Effector memory CD4-positive, alpha-beta T cell (primary cell): Measurements from ENCODE around the gene PRRT2.
"Not testable (repeated sequence)": the region's sequence is repeated elsewhere in the genome, so short reads cannot be mapped to it uniquely, and the experiment has no call there.

ENCODE experiments used
- DNase-seq, 3 donors: peaks; one replicate each; pipeline ENCODE4 v3.0.0-alpha.2; 2020
- H3K27ac ChIP-seq: 2 replicates; pipeline ENCODE4 v1.7.0; 2013; ENCODE audit warnings: mild to moderate bottlenecking, low read length, moderate library complexity; ENCODE audit not compliant: insufficient read depth, poor library complexity, severe bottlenecking
- H3K27me3 ChIP-seq: replicated peaks from 2 replicates; pipeline ENCODE4 v1.7.0; 2013; ENCODE audit warnings: mild to moderate bottlenecking, low read length; ENCODE audit not compliant: insufficient read depth, control insufficient read depth, poor library complexity, severe bottlenecking
- H3K36me3 ChIP-seq: 2 replicates; pipeline ENCODE4 v1.7.0; 2013; ENCODE audit warnings: mild to moderate bottlenecking, low read length, moderate library complexity; ENCODE audit not compliant: control insufficient read depth, insufficient read depth
- H3K4me1 ChIP-seq: 2 replicates; pipeline ENCODE4 v1.7.0; 2013; ENCODE audit warnings: low read length, mild to moderate bottlenecking; ENCODE audit not compliant: control insufficient read depth, insufficient read depth, poor library complexity, severe bottlenecking
- H3K4me3 ChIP-seq: 2 replicates; pipeline ENCODE4 v1.7.0; 2013; ENCODE audit warnings: low read length, low read depth, mild to moderate bottlenecking; ENCODE audit not compliant: insufficient read depth, poor library complexity, severe bottlenecking
- H3K9me3 ChIP-seq: 2 replicates; pipeline ENCODE4 v1.7.0; 2013; ENCODE audit warnings: mild to moderate bottlenecking, low read length, moderate library complexity; ENCODE audit not compliant: control insufficient read depth
- total RNA-seq, 3 donors: gene quantifications; one replicate each; lab custom pipeline; 2026; lab: John Stamatoyannopoulos, UW

PRRT2 gene
- total RNA-seq, result 1.7 to 2.7 (median 1.7) reads per million in 3 donors

GRCh38 chr16:29811896-29812665 lies at the start of gene PRRT2:
PRRT2 (plus strand) TSS chr16:29812193; CDS start chr16:29813055, 862 bp downstream.
- Histone ChIP-seq H3K4me3 (peak within 1 kb of the TSS; percentile 75), H3K9me3 (no peaks in the 10 kb centered on the region), H3K36me3 (peaks cover 7% of the 10 kb centered on the region), H3K27ac (peak within 1 kb of the TSS; percentile 85), H3K27me3 (no peaks in the 10 kb centered on the region), H3K4me1 (peaks cover 64% of the 10 kb centered on the region)
- DNase-seq, result peak in 1 of 3 donors; percentile 51

GRCh38 chr16:29763326-29763725 lies 48.7 kb upstream of the PRRT2 start:
- Histone ChIP-seq H3K36me3 (no peaks in the 10 kb centered on the region), H3K27ac (no peak overlapping the region), H3K4me3 (no peak overlapping the region), H3K27me3 (no peaks in the 10 kb centered on the region), H3K9me3 (no peaks in the 10 kb centered on the region), H3K4me1 (no peaks in the 10 kb centered on the region)
- DNase-seq, result no peak

GRCh38 chr16:29765167-29766032 lies 46.6 kb upstream of the PRRT2 start:
- Histone ChIP-seq H3K4me3 (no peak overlapping the region), H3K27me3 (no peaks in the 10 kb centered on the region), H3K9me3 (no peaks in the 10 kb centered on the region), H3K4me1 (no peaks in the 10 kb centered on the region), H3K36me3 (no peaks in the 10 kb centered on the region), H3K27ac (no peak overlapping the region)
- DNase-seq, result no peak

GRCh38 chr16:29766571-29766970 lies 45.4 kb upstream of the PRRT2 start:
- no peak for DNase-seq
- no peaks in the 10 kb centered on the region for H3K9me3 ChIP-seq
- no peaks in the 10 kb centered on the region for H3K27me3 ChIP-seq
- H3K27ac ChIP-seq, result no peak overlapping the region
- H3K36me3 ChIP-seq, result no peaks in the 10 kb centered on the region
- H3K4me3 ChIP-seq, result no peak overlapping the region
- H3K4me1 ChIP-seq, result no peaks in the 10 kb centered on the region

GRCh38 chr16:29767062-29767461 lies 44.9 kb upstream of the PRRT2 start:
- no peak for DNase-seq
- Histone ChIP-seq H3K36me3 (no peaks in the 10 kb centered on the region), H3K4me1 (no peaks in the 10 kb centered on the region), H3K4me3 (no peak overlapping the region), H3K27me3 (no peaks in the 10 kb centered on the region), H3K27ac (no peak overlapping the region), H3K9me3 (no peaks in the 10 kb centered on the region)

- H3K4me1 ChIP-seq, result no peaks in the 10 kb centered on the region
- no peak for DNase-seq
- H3K36me3 ChIP-seq, result no peaks in the 10 kb centered on the region
Observed at GRCh38 chr16:29769507-29769906, 42.5 kb upstream of the PRRT2 start.

GRCh38 chr16:29770250-29770929 lies 41.6 kb upstream of the PRRT2 start:
- no peaks in the 10 kb centered on the region for H3K9me3 ChIP-seq
- H3K27me3 ChIP-seq, result no peaks in the 10 kb centered on the region
- H3K4me1 ChIP-seq, result no peaks in the 10 kb centered on the region
- no peaks in the 10 kb centered on the region for H3K36me3 ChIP-seq
- DNase-seq, result no peak
- H3K4me3 ChIP-seq, result no peak overlapping the region
- no peak overlapping the region for H3K27ac ChIP-seq

More at GRCh38 chr16:29769507-29769906, 42.5 kb upstream of the PRRT2 start:
- Histone ChIP-seq H3K9me3 (no peaks in the 10 kb centered on the region), H3K4me3 (no peak overlapping the region), H3K27ac (no peak overlapping the region), H3K27me3 (no peaks in the 10 kb centered on the region)

GRCh38 chr16:29772330-29772729 lies 39.7 kb upstream of the PRRT2 start:
- not testable (repeated sequence) for H3K27me3 ChIP-seq, H3K36me3 ChIP-seq, H3K4me1 ChIP-seq, H3K4me3 ChIP-seq, DNase-seq, H3K9me3 ChIP-seq, H3K27ac ChIP-seq

- H3K36me3 ChIP-seq, result no peaks in the 10 kb centered on the region
- H3K27me3 ChIP-seq, result no peaks in the 10 kb centered on the region
- no peak for DNase-seq
- H3K9me3 ChIP-seq, result no peaks in the 10 kb centered on the region
- no peaks in the 10 kb centered on the region for H3K4me1 ChIP-seq
- no peak overlapping the region for H3K27ac ChIP-seq
- H3K4me3 ChIP-seq, result no peak overlapping the region
Observed at GRCh38 chr16:29774730-29775129, 37.3 kb upstream of the PRRT2 start.
